Measurements from ENCODE around the gene ZNF837. TPM values are rescaled to one million over a fixed set of nuclear protein-coding genes. Genes with fewer than 3 reads are reported as not detected.

ZNF837 gene
- total RNA-seq, 2 experiments from 2014 or later, result 0.71 to 1.0 TPM

- no peaks in the 10 kb centered on the region for H3K27me3 Mint-ChIP-seq
- intact Hi-C loops (cut with DNase I, micrococcal nuclease), result loop anchor here in 1 of 2 experiments (10.0 kb wide), 1 partner anchor 1699 kb away; the partner anchor contains the start of gene ZNF835
- Histone ChIP-seq H3K27me3 (ENCODE audit: control insufficient read depth in 1 of 2, insufficient read depth in 2 of 2, low read length in 2 of 2) (no peaks in the 10 kb centered on the region), H3K36me3 (ENCODE audit: insufficient read depth, low read length) (no peaks in the 10 kb centered on the region), H3K4me1 (ENCODE audit: insufficient read depth, low read length) (peaks cover 3% of the 10 kb centered on the region), H3K9me3 (ENCODE audit: control insufficient read depth in 1 of 2, insufficient read depth in 1 of 2, low read length in 2 of 2) (no peaks in the 10 kb centered on the region), H3K4me3 (ENCODE audit: low read length) (no peak overlapping the region), H3K27ac (ENCODE audit: low read depth in 1 of 2, low read length in 2 of 2) (no peak overlapping the region)
- ATAC-seq (ENCODE audit: poor library complexity) (no peak), DNase-seq (no peak)
- H3K36me3 Mint-ChIP-seq (ENCODE audit: low read depth), result no peaks in the 10 kb centered on the region
- peaks cover 2% of the 10 kb centered on the region for H3K4me1 Mint-ChIP-seq (ENCODE audit: low read depth)
- no peaks in the 10 kb centered on the region for H3K9me3 Mint-ChIP-seq
- ChIA-PET CTCF (no interaction called here), POLR2A (no interaction called here)
- no peak overlapping the region for H3K27ac Mint-ChIP-seq
- H3K4me3 Mint-ChIP-seq, result no peak overlapping the region
- TF ChIP-seq CTCF (IDR thresholded peaks at IDR 0.05), result no peak
Observed at GRCh38 chr19:58374200-58374599, 6.6 kb downstream of the ZNF837 start.

GRCh38 chr19:58372311-58373133 is 8.3 kb downstream of the ZNF837 start:
- intact Hi-C loops (cut with DNase I, micrococcal nuclease), result loop anchor here in 1 of 2 experiments (10.0 kb wide), 1 partner anchor 1698 kb away; the partner anchor contains the start of gene ZNF835
- POLR2A ChIA-PET, result no interaction called here
- Mint-ChIP-seq H3K4me3 (no peak overlapping the region), H3K9me3 (no peaks in the 10 kb centered on the region), H3K4me1 (ENCODE audit: low read depth) (no peaks in the 10 kb centered on the region), H3K36me3 (ENCODE audit: low read depth) (no peaks in the 10 kb centered on the region), H3K27ac (no peak overlapping the region), H3K27me3 (no peaks in the 10 kb centered on the region)
- Histone ChIP-seq H3K4me1 (ENCODE audit: insufficient read depth, low read length) (no peaks in the 10 kb centered on the region), H3K9me3 (ENCODE audit: control insufficient read depth in 1 of 2, insufficient read depth in 1 of 2, low read length in 2 of 2) (no peaks in the 10 kb centered on the region), H3K27ac (ENCODE audit: low read depth in 1 of 2, low read length in 2 of 2) (no peak overlapping the region), H3K4me3 (ENCODE audit: low read length) (no peak overlapping the region), H3K36me3 (ENCODE audit: insufficient read depth, low read length) (no peaks in the 10 kb centered on the region), H3K27me3 (ENCODE audit: control insufficient read depth in 1 of 2, insufficient read depth in 2 of 2, low read length in 2 of 2) (no peaks in the 10 kb centered on the region)
- no peak for ATAC-seq (ENCODE audit: poor library complexity)
- TF ChIP-seq CTCF (IDR thresholded peaks at IDR 0.05), result no peak
- CTCF ChIA-PET, result no interaction called here
- DNase-seq, result no peak

GRCh38 chr19:58368561-58369360 is 12.1 kb downstream of the ZNF837 start:
- Mint-ChIP-seq H3K36me3 (ENCODE audit: low read depth) (no peaks in the 10 kb centered on the region), H3K9me3 (no peaks in the 10 kb centered on the region), H3K4me3 (no peak overlapping the region), H3K4me1 (ENCODE audit: low read depth) (no peaks in the 10 kb centered on the region), H3K27ac (no peak overlapping the region), H3K27me3 (no peaks in the 10 kb centered on the region)
- no peaks in the 10 kb centered on the region for H3K4me1 ChIP-seq (ENCODE audit: insufficient read depth, low read length)
- H3K4me3 ChIP-seq (ENCODE audit: low read length), result no peak overlapping the region
- no peaks in the 10 kb centered on the region for H3K27me3 ChIP-seq (ENCODE audit: control insufficient read depth in 1 of 2, insufficient read depth in 2 of 2, low read length in 2 of 2)
- CTCF ChIA-PET, result no interaction called here
- POLR2A ChIA-PET, result no interaction called here
- TF ChIP-seq CTCF (IDR thresholded peaks at IDR 0.05), result no peak
- intact Hi-C loops (cut with DNase I, micrococcal nuclease), result no loop called here
- ATAC-seq (ENCODE audit: poor library complexity), result no peak
- DNase-seq, result peak in 1 of 14 experiments; percentile 23
- no peaks in the 10 kb centered on the region for H3K36me3 ChIP-seq (ENCODE audit: insufficient read depth, low read length)
- no peak overlapping the region for H3K27ac ChIP-seq (ENCODE audit: low read depth in 1 of 2, low read length in 2 of 2)
- no peaks in the 10 kb centered on the region for H3K9me3 ChIP-seq (ENCODE audit: control insufficient read depth in 1 of 2, insufficient read depth in 1 of 2, low read length in 2 of 2)

Data from CD4-positive, alpha-beta T cell (primary cell).